HUES48 (cell line): ENCODE measurements around the gene SI.

Experiments used
- H3K27ac ChIP-seq: one replicate; pipeline ENCODE4 v1.7.0; 2013; ENCODE audit warnings: low read depth, low read length, inconsistent platforms
- H3K27me3 ChIP-seq: 2 replicates; pipeline ENCODE4 v1.6.1; 2013; ENCODE audit warnings: mild to moderate bottlenecking, low read length; ENCODE audit not compliant: control insufficient read depth, insufficient read depth
- H3K36me3 ChIP-seq: 2 replicates; pipeline ENCODE4 v1.6.1; 2013; ENCODE audit warnings: low read length; ENCODE audit not compliant: control insufficient read depth, insufficient read depth
- H3K4me1 ChIP-seq: 2 replicates; pipeline ENCODE4 v1.6.1; 2013; ENCODE audit warnings: mild to moderate bottlenecking, low read length; ENCODE audit not compliant: control insufficient read depth, insufficient read depth
- H3K4me3 ChIP-seq: 2 replicates; pipeline ENCODE4 v1.5.1; 2013; ENCODE audit warnings: mild to moderate bottlenecking, low read depth, low read length
- H3K9ac ChIP-seq: 2 replicates; pipeline ENCODE4 v1.6.1; 2013; ENCODE audit warnings: mild to moderate bottlenecking, low read depth, low read length, moderate library complexity
- H3K9me3 ChIP-seq: 2 replicates; pipeline ENCODE4 v1.6.1; 2013; ENCODE audit warnings: low read length; ENCODE audit not compliant: control insufficient read depth, insufficient read depth

SI gene

GRCh38 chr3:165078293-165078692, at the start of gene SI:
Gene SI (minus strand): TSS chr3:165078496. CDS start chr3:165076012, 2,484 bp downstream.
- no peaks in the 10 kb centered on the region for H3K4me1 ChIP-seq
- H3K27me3 ChIP-seq, result no peaks in the 10 kb centered on the region
- H3K36me3 ChIP-seq, result no peaks in the 10 kb centered on the region
- H3K9ac ChIP-seq, result no peak within 1 kb of the TSS
- no peak within 1 kb of the TSS for H3K27ac ChIP-seq
- no peaks in the 10 kb centered on the region for H3K9me3 ChIP-seq
- no peak within 1 kb of the TSS for H3K4me3 ChIP-seq

GRCh38 chr3:165125836-165126235, 47.5 kb upstream of the SI start:
- Histone ChIP-seq H3K9me3 (no peaks in the 10 kb centered on the region), H3K4me1 (no peaks in the 10 kb centered on the region), H3K27ac (no peak overlapping the region), H3K9ac (no peak overlapping the region), H3K4me3 (no peak overlapping the region), H3K36me3 (no peaks in the 10 kb centered on the region), H3K27me3 (no peaks in the 10 kb centered on the region)

- no peak overlapping the region for H3K9ac ChIP-seq
- H3K27me3 ChIP-seq, result no peaks in the 10 kb centered on the region
- no peak overlapping the region for H3K27ac ChIP-seq
- H3K4me1 ChIP-seq, result no peaks in the 10 kb centered on the region
- no peak overlapping the region for H3K4me3 ChIP-seq
- H3K36me3 ChIP-seq, result no peaks in the 10 kb centered on the region
- H3K9me3 ChIP-seq, result no peaks in the 10 kb centered on the region
These were observed 33.1 kb upstream of the SI start for GRCh38 chr3:165111401-165111800.

GRCh38 chr3:165103616-165104015, 25.3 kb upstream of the SI start:
- Histone ChIP-seq H3K4me3 (no peak overlapping the region), H3K27ac (no peak overlapping the region), H3K9me3 (no peaks in the 10 kb centered on the region), H3K36me3 (no peaks in the 10 kb centered on the region), H3K27me3 (no peaks in the 10 kb centered on the region), H3K9ac (no peak overlapping the region), H3K4me1 (no peaks in the 10 kb centered on the region)

DNA sequence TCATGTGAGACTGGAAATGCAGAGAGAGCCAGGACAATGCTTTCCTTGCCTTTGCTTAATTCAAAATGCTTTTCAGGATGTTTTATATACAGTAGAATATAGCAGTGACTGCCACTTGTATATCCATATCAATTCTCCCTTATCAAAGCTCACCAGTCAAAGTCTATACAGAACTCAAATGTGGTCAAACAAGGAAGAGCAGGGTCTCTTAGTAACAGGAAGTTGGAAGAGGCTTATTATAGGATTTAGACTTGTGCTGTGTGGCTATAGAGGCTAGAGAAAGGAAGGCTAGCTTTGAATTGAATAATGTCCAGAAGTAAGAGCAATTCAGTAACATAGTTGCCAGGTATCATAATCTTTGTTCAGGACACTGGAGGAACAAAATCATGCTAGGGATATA, 4.4 kb upstream of the SI start:
- H3K27me3 ChIP-seq, result no peaks in the 10 kb centered on the region
- H3K4me1 ChIP-seq, result no peaks in the 10 kb centered on the region
- H3K4me3 ChIP-seq, result no peak overlapping the region
- H3K27ac ChIP-seq, result no peak overlapping the region
- no peaks in the 10 kb centered on the region for H3K36me3 ChIP-seq
- H3K9ac ChIP-seq, result no peak overlapping the region
- H3K9me3 ChIP-seq, result no peaks in the 10 kb centered on the region

GRCh38 chr3:165081183-165081582, 2.9 kb upstream of the SI start:
- Histone ChIP-seq H3K36me3 (no peaks in the 10 kb centered on the region), H3K27ac (no peak overlapping the region), H3K4me1 (no peaks in the 10 kb centered on the region), H3K9me3 (no peaks in the 10 kb centered on the region), H3K27me3 (no peaks in the 10 kb centered on the region), H3K9ac (no peak overlapping the region), H3K4me3 (no peak overlapping the region)

- Histone ChIP-seq H3K27ac (no peak overlapping the region), H3K36me3 (no peaks in the 10 kb centered on the region), H3K9ac (no peak overlapping the region), H3K9me3 (no peaks in the 10 kb centered on the region), H3K4me1 (no peaks in the 10 kb centered on the region), H3K4me3 (no peak overlapping the region), H3K27me3 (no peaks in the 10 kb centered on the region)
These were observed 2.6 kb downstream of the SI start for GRCh38 chr3:165075695-165076094.

DNA sequence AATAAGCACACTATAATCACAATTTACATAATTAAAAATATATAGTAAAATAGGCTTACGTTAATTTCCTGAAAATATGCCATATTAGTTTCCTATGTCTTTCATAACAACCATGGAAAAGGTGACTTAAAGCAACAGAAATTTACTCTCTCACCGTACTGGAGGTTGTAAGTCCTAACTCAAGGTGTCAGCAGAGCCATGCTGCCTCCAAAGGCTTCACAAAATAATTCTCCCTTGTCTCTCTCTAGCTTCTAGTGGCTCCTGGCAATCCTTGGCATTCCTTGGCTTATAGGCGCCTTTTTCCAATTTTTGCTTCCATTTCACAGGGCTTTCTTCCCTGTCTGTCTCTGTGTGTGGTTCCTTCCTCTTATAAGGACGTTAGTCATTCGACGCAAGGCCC, 7.6 kb downstream of the SI start:
- no peaks in the 10 kb centered on the region for H3K4me1 ChIP-seq
- no peaks in the 10 kb centered on the region for H3K27me3 ChIP-seq
- H3K9ac ChIP-seq, result no peak overlapping the region
- H3K27ac ChIP-seq, result no peak overlapping the region
- no peak overlapping the region for H3K4me3 ChIP-seq
- no peaks in the 10 kb centered on the region for H3K36me3 ChIP-seq
- H3K9me3 ChIP-seq, result no peaks in the 10 kb centered on the region

DNA sequence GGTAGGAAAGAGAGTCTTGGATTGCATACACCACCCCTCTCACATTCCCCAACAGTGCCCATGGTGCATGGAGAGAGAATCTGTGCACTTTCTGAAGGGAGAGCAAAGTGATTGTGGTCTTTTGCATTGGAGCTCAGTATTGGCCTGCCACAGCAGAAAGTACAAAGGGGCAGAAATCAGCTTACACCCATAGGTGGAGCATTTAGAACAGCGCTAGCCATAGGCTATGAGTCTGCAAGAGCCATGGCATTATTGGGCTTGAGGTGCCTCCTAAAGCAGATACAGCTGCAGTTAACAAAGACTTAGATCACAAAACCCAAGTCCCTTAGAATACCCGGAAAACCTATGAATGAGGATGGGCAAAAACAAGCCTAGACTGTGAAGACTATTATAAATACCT, 21.8 kb downstream of the SI start:
- no peak overlapping the region for H3K27ac ChIP-seq

GRCh38 chr3:165040186-165040585, 38.1 kb downstream of the SI start:
- no peak overlapping the region for H3K27ac ChIP-seq
- no peaks in the 10 kb centered on the region for H3K27me3 ChIP-seq
- H3K36me3 ChIP-seq, result no peaks in the 10 kb centered on the region
- no peaks in the 10 kb centered on the region for H3K9me3 ChIP-seq
- no peak overlapping the region for H3K9ac ChIP-seq
- H3K4me3 ChIP-seq, result no peak overlapping the region
- no peaks in the 10 kb centered on the region for H3K4me1 ChIP-seq

More for the DNA sequence above, 21.8 kb downstream of the SI start:
- Histone ChIP-seq H3K4me1 (no peaks in the 10 kb centered on the region), H3K9me3 (no peaks in the 10 kb centered on the region), H3K4me3 (no peak overlapping the region), H3K9ac (no peak overlapping the region), H3K27me3 (no peaks in the 10 kb centered on the region), H3K36me3 (no peaks in the 10 kb centered on the region)

DNA sequence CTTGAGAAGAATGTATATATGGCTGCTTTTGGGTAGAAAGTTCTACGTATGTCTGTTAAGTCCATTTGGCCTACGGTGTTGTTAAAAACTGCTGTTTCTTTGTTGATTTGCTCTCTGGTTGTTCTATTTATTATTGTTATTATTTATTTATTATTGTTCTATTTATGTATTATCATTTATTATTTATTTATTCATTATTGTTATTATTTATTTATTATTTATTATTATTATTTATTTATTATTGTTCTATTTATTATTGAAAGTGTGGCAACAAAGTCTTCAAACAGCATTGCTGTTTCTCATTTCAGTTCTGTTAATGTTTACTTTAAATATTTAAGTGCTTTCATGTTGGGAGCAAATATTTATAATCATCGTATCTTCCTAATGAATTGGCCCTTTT, 66.7 kb downstream of the SI start:
- Histone ChIP-seq H3K27ac (no peak overlapping the region), H3K27me3 (no peaks in the 10 kb centered on the region), H3K9me3 (no peaks in the 10 kb centered on the region), H3K9ac (no peak overlapping the region), H3K4me1 (no peaks in the 10 kb centered on the region), H3K4me3 (no peak overlapping the region), H3K36me3 (no peaks in the 10 kb centered on the region)

GRCh38 chr3:164984947-164985346, 93.3 kb downstream of the SI start:
- Histone ChIP-seq H3K36me3 (no peaks in the 10 kb centered on the region), H3K4me1 (no peaks in the 10 kb centered on the region), H3K4me3 (no peak overlapping the region), H3K27me3 (no peaks in the 10 kb centered on the region), H3K9ac (no peak overlapping the region), H3K27ac (no peak overlapping the region), H3K9me3 (no peaks in the 10 kb centered on the region)
